ENCODE measurements around the gene DAGLA. TPM values are rescaled to one million over a fixed set of nuclear protein-coding genes. Genes with fewer than 3 reads are reported as not detected.

DAGLA gene
- total RNA-seq, 1 donor from 2014 or later: 3.2 TPM

DNA sequence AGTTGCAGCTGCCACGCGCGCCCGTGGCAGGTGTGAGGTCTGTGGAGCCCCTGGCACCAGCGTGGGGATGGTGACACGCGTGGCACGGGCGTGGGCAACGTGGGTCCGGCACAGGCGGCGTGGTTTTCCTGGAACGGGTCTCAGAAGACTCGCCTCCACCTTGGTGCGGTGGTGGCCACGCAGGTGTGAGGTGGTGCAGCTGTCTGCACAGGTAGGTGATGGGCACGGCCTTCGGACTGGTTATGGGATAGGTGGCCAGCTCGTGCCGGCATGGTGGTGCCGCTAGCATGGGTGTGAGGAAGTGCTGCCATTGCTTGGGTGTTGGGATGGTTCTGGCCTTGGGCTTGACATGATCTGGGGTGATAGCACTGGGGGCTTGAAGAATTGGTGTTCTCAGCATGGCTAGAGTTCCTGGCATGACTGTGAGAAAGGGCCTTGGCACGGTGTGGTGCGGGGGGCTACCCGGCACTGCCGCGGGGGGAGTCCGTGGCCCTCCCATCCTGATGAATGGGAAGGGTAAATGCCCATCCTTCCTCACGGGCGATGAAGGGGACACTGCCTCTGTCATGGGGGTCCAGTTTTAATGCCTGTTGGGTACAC, 531 bp downstream of the DAGLA start:
- intact Hi-C loops (cut with micrococcal nuclease): loop anchor here (2.0 kb wide), 1 partner anchor 52 kb away; no protein-coding TSS in a partner anchor
- H3K9me3 ChIP-seq (replicated peaks): no peaks in the 10 kb centered on the region
- H3K4me3 ChIP-seq: peak overlapping the region; percentile 71
- peaks cover 18% of the 10 kb centered on the region for H3K27me3 ChIP-seq (ENCODE audit: low read depth)
- TF ChIP-seq, protein P1, sequence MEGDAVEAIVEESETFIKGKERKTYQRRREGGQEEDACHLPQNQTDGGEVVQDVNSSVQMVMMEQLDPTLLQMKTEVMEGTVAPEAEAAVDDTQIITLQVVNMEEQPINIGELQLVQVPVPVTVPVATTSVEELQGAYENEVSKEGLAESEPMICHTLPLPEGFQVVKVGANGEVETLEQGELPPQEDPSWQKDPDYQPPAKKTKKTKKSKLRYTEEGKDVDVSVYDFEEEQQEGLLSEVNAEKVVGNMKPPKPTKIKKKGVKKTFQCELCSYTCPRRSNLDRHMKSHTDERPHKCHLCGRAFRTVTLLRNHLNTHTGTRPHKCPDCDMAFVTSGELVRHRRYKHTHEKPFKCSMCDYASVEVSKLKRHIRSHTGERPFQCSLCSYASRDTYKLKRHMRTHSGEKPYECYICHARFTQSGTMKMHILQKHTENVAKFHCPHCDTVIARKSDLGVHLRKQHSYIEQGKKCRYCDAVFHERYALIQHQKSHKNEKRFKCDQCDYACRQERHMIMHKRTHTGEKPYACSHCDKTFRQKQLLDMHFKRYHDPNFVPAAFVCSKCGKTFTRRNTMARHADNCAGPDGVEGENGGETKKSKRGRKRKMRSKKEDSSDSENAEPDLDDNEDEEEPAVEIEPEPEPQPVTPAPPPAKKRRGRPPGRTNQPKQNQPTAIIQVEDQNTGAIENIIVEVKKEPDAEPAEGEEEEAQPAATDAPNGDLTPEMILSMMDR (IDR thresholded peaks at IDR 0.05; ENCODE audit: borderline replicate concordance): no peak
- no peak overlapping the region for H3K27ac ChIP-seq (replicated peaks)
- no peak for DNase-seq
- peaks cover 48% of the 10 kb centered on the region for H3K4me1 ChIP-seq
- no peaks in the 10 kb centered on the region for H3K36me3 ChIP-seq

GRCh38 chr11:61682093-61682732, 2.0 kb downstream of the DAGLA start:
- Histone ChIP-seq H3K27ac (replicated peaks) (peak overlapping the region; percentile 8), H3K27me3 (ENCODE audit: low read depth) (peaks cover 3% of the 10 kb centered on the region), H3K4me3 (peak overlapping the region; percentile 21), H3K9me3 (replicated peaks) (no peaks in the 10 kb centered on the region), H3K36me3 (no peaks in the 10 kb centered on the region), H3K4me1 (peaks cover 48% of the 10 kb centered on the region)
- TF ChIP-seq, protein P1 (IDR thresholded peaks at IDR 0.05; ENCODE audit: borderline replicate concordance): no peak
- intact Hi-C loops (cut with micrococcal nuclease): no loop called here
- peak; percentile 63 for DNase-seq

GRCh38 chr11:61682906-61683675, 2.9 kb downstream of the DAGLA start:
- Histone ChIP-seq H3K4me3 (no peak overlapping the region), H3K27me3 (ENCODE audit: low read depth) (no peaks in the 10 kb centered on the region), H3K36me3 (no peaks in the 10 kb centered on the region), H3K4me1 (peaks cover 49% of the 10 kb centered on the region), H3K9me3 (replicated peaks) (no peaks in the 10 kb centered on the region), H3K27ac (replicated peaks) (no peak overlapping the region)
- no peak for DNase-seq
- TF ChIP-seq, protein P1 (IDR thresholded peaks at IDR 0.05; ENCODE audit: borderline replicate concordance): no peak
- intact Hi-C loops (cut with micrococcal nuclease): no loop called here

DNA sequence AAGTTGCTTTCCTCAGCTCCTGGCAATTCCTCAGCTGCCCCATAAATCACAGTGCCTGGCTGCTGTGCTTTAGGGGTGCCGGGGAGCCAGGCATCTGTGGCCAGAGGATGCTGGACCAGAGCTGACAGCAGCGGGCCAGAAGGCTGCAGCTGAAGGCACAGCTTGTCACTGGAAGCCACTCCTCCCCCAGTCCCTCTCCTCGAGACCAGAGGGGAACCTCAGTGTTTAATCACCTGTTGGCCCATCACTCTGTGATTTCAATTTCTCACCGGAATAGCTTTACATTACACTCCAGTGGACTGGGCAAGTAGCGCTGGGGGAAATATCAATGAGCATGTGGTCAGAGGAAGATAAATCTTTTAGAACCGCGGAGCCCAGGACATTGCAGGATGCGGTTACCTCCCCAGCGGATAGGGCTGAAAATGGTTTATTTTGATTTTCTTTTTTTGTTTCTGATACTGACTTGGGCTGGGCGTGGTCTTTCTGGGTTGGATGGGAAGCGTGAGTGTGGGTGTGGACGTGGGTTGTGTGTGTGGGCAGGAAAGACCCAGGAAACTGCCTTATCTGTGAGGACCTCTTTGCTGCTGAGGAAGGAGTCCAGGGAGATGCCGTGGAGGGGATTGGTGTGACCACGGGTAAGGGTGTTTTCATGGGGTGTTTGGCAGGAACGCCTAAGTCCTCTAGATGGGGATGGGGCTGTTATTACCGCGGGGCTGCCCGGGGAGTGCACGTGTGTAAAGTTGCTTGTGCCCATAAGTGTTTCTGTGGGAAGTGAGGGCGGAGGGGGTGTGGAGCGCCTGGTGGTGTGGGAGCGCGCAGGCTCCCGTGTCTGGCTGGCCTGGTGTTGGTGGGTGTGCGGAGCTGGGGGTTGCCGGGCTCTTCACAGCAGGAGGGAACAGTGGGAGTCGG, 4.0 kb downstream of the DAGLA start:
- no peaks in the 10 kb centered on the region for H3K27me3 ChIP-seq (ENCODE audit: low read depth)
- DNase-seq: no peak
- TF ChIP-seq, protein P1 (IDR thresholded peaks at IDR 0.05; ENCODE audit: borderline replicate concordance): no peak
- H3K4me3 ChIP-seq: no peak overlapping the region
- H3K4me1 ChIP-seq: peaks cover 61% of the 10 kb centered on the region
- intact Hi-C loops (cut with micrococcal nuclease): no loop called here
- H3K9me3 ChIP-seq (replicated peaks): no peaks in the 10 kb centered on the region
- no peak overlapping the region for H3K27ac ChIP-seq (replicated peaks)
- H3K36me3 ChIP-seq: no peaks in the 10 kb centered on the region

Data from left ventricle myocardium inferior (tissue), 1 donor.